ENCODE results near the gene NFE2L2. TPM values are rescaled to one million over a fixed set of nuclear protein-coding genes. Genes with fewer than 3 reads are reported as not detected.
A peak's percentile ranks its signal among the peaks of the same experiment; 100 is the strongest.
"Not testable (repeated sequence)": the region's sequence is repeated elsewhere in the genome, so short reads cannot be mapped to it uniquely, and the experiment has no call there.

Gene NFE2L2
- total and polyA plus RNA-seq, 2 experiments from 2014 or later = 35.0 to 39.1 TPM

GRCh38 chr2:177186038-177186437 is 78.5 kb downstream of the NFE2L2 start:
- H3K27ac Mint-ChIP-seq; H3K9me3 Mint-ChIP-seq; ATAC-seq; H3F3A ChIP-seq (replicated peaks; ENCODE audit: low read depth); H3K36me3 ChIP-seq (ENCODE audit: insufficient read depth); DNase-seq (ENCODE audit: low spot score); H3K36me3 Mint-ChIP-seq (ENCODE audit: low read depth); H3K79me2 ChIP-seq (replicated peaks; ENCODE audit: insufficient read depth); H3K4me3 Mint-ChIP-seq; H4K20me1 ChIP-seq (replicated peaks; ENCODE audit: insufficient read depth); H3K4me2 ChIP-seq; H3K4me3 ChIP-seq; H3K27ac ChIP-seq (ENCODE audit: low read depth); H3K4me1 Mint-ChIP-seq; H3K9me2 ChIP-seq (ENCODE audit: insufficient read depth); H3K27me3 ChIP-seq (ENCODE audit: insufficient read depth); H3K27me3 Mint-ChIP-seq (ENCODE audit: insufficient read depth, low read depth, poor library complexity): not testable (repeated sequence)
- H3K4me1 ChIP-seq (ENCODE audit: insufficient read depth) = 0 out of 2 replicates have a peak, but pooled peaks cover 10% of the 10 kb centered on the region
- H2AFZ ChIP-seq = peak overlapping the region; percentile 89

DNA sequence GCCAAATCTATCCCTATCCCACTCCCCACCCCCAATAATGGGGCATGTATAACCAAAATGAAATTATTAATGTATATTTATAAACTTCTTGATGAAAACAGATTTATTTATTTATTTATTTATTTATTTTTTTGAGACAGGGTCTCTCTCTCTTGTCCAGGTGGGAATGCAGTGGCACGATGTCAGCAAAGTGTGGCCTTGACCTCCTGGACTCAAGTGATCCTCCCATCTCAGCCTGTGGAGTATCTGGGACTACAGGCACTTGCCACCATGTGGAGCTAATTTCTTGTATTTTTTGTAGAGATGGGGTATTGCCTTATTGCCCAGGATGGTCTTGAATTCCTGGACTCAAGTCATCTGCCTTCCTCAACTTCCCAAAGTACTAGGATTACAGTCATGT is 79.9 kb downstream of the NFE2L2 start:
- DNase-seq (ENCODE audit: low spot score) (no peak), ATAC-seq (no peak)
- TF ChIP-seq JUNB (IDR thresholded peaks at IDR 0.05; ENCODE audit: unreplicated experiment) (no peak), POLR2AphosphoS5 (IDR thresholded peaks at IDR 0.05; ENCODE audit: low read depth) (no peak), STAT1 (IDR thresholded peaks at IDR 0.05; ENCODE audit: unreplicated experiment) (no peak), ETS1 (IDR thresholded peaks at IDR 0.05) (no peak), EZH2 (IDR thresholded peaks at IDR 0.05; ENCODE audit: low read depth, unreplicated experiment) (no peak)
- Histone ChIP-seq H3F3A (replicated peaks; ENCODE audit: low read depth) (no peaks in the 10 kb centered on the region), H3K9me2 (ENCODE audit: insufficient read depth) (no peaks in the 10 kb centered on the region), H3K4me1 (ENCODE audit: insufficient read depth) (0 out of 2 replicates have a peak, but pooled peaks cover 10% of the 10 kb centered on the region), H4K20me1 (replicated peaks; ENCODE audit: insufficient read depth) (no peaks in the 10 kb centered on the region), H3K36me3 (ENCODE audit: insufficient read depth) (no peaks in the 10 kb centered on the region), H3K4me2 (no peak overlapping the region), H3K4me3 (no peak overlapping the region), H3K79me2 (replicated peaks; ENCODE audit: insufficient read depth) (no peaks in the 10 kb centered on the region), H2AFZ (no peak overlapping the region), H3K27me3 (ENCODE audit: insufficient read depth) (no peaks in the 10 kb centered on the region), H3K27ac (ENCODE audit: low read depth) (no peak overlapping the region)
- 0 out of 3 replicates have a peak, but pooled peaks cover 2% of the 10 kb centered on the region for H3K36me3 Mint-ChIP-seq (ENCODE audit: low read depth)
- H3K27me3 Mint-ChIP-seq (ENCODE audit: insufficient read depth, low read depth, poor library complexity) = no peaks in the 10 kb centered on the region
- no peak overlapping the region for H3K27ac Mint-ChIP-seq
- H3K9me3 Mint-ChIP-seq = no peaks in the 10 kb centered on the region
- peaks cover 7% of the 10 kb centered on the region for H3K4me1 Mint-ChIP-seq
- no peak overlapping the region for H3K4me3 Mint-ChIP-seq

- no peaks in the 10 kb centered on the region for H3K27me3 ChIP-seq (ENCODE audit: insufficient read depth)
- TF ChIP-seq, protein P1, sequence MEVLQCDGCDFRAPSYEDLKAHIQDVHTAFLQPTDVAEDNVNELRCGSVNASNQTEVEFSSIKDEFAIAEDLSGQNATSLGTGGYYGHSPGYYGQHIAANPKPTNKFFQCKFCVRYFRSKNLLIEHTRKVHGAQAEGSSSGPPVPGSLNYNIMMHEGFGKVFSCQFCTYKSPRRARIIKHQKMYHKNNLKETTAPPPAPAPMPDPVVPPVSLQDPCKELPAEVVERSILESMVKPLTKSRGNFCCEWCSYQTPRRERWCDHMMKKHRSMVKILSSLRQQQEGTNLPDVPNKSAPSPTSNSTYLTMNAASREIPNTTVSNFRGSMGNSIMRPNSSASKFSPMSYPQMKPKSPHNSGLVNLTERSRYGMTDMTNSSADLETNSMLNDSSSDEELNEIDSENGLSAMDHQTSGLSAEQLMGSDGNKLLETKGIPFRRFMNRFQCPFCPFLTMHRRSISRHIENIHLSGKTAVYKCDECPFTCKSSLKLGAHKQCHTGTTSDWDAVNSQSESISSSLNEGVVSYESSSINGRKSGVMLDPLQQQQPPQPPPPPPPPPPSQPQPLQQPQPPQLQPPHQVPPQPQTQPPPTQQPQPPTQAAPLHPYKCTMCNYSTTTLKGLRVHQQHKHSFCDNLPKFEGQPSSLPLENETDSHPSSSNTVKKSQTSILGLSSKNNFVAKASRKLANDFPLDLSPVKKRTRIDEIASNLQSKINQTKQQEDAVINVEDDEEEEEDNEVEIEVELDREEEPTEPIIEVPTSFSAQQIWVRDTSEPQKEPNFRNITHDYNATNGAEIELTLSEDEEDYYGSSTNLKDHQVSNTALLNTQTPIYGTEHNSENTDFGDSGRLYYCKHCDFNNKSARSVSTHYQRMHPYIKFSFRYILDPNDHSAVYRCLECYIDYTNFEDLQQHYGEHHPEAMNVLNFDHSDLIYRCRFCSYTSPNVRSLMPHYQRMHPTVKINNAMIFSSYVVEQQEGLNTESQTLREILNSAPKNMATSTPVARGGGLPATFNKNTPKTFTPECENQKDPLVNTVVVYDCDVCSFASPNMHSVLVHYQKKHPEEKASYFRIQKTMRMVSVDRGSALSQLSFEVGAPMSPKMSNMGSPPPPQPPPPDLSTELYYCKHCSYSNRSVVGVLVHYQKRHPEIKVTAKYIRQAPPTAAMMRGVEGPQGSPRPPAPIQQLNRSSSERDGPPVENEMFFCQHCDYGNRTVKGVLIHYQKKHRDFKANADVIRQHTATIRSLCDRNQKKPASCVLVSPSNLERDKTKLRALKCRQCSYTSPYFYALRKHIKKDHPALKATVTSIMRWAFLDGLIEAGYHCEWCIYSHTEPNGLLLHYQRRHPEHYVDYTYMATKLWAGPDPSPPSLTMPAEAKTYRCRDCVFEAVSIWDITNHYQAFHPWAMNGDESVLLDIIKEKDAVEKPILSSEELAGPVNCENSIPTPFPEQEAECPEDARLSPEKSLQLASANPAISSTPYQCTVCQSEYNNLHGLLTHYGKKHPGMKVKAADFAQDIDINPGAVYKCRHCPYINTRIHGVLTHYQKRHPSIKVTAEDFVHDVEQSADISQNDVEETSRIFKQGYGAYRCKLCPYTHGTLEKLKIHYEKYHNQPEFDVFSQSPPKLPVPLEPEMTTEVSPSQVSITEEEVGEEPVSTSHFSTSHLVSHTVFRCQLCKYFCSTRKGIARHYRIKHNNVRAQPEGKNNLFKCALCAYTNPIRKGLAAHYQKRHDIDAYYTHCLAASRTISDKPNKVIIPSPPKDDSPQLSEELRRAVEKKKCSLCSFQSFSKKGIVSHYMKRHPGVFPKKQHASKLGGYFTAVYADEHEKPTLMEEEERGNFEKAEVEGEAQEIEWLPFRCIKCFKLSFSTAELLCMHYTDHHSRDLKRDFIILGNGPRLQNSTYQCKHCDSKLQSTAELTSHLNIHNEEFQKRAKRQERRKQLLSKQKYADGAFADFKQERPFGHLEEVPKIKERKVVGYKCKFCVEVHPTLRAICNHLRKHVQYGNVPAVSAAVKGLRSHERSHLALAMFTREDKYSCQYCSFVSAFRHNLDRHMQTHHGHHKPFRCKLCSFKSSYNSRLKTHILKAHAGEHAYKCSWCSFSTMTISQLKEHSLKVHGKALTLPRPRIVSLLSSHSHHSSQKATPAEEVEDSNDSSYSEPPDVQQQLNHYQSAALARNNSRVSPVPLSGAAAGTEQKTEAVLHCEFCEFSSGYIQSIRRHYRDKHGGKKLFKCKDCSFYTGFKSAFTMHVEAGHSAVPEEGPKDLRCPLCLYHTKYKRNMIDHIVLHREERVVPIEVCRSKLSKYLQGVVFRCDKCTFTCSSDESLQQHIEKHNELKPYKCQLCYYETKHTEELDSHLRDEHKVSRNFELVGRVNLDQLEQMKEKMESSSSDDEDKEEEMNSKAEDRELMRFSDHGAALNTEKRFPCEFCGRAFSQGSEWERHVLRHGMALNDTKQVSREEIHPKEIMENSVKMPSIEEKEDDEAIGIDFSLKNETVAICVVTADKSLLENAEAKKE (CRISPR knock-in tag; IDR thresholded peaks at IDR 0.05) = no peak
- TF ChIP-seq STAT1 (IDR thresholded peaks at IDR 0.05; ENCODE audit: unreplicated experiment) (no peak), ETS1 (IDR thresholded peaks at IDR 0.05) (no peak), EZH2phosphoT487 (IDR thresholded peaks at IDR 0.05; ENCODE audit: unreplicated experiment) (no peak)
Observed at GRCh38 chr2:177183860-177184259, 80.7 kb downstream of the NFE2L2 start.

More at GRCh38 chr2:177183860-177184259, 80.7 kb downstream of the NFE2L2 start:
- Histone ChIP-seq H2AFZ (peak overlapping the region; percentile 54; the same call in 1 of the 2 replicates), H3K4me2 (no peak overlapping the region), H3K27ac (ENCODE audit: low read depth) (no peak overlapping the region), H4K20me1 (replicated peaks; ENCODE audit: insufficient read depth) (no peaks in the 10 kb centered on the region), H3K36me3 (ENCODE audit: insufficient read depth) (no peaks in the 10 kb centered on the region), H3F3A (replicated peaks; ENCODE audit: low read depth) (no peaks in the 10 kb centered on the region), H3K9me2 (ENCODE audit: insufficient read depth) (no peaks in the 10 kb centered on the region), H3K4me1 (ENCODE audit: insufficient read depth) (peaks cover 14% of the 10 kb centered on the region), H3K79me2 (replicated peaks; ENCODE audit: insufficient read depth) (no peaks in the 10 kb centered on the region), H3K4me3 (no peak overlapping the region)
- ATAC-seq (no peak), DNase-seq (ENCODE audit: low spot score) (no peak)
- 0 out of 3 replicates have a peak, but pooled peaks cover 2% of the 10 kb centered on the region for H3K36me3 Mint-ChIP-seq (ENCODE audit: low read depth)
- peaks cover 14% of the 10 kb centered on the region for H3K4me1 Mint-ChIP-seq
- no peak overlapping the region for H3K27ac Mint-ChIP-seq
- H3K27me3 Mint-ChIP-seq (ENCODE audit: insufficient read depth, low read depth, poor library complexity) = no peaks in the 10 kb centered on the region
- no peak overlapping the region for H3K4me3 Mint-ChIP-seq
- no peaks in the 10 kb centered on the region for H3K9me3 Mint-ChIP-seq

Data from GM23338 (cell line).